A549 (cell line): ENCODE results near the gene FAM174C. TPM values are rescaled to one million over a fixed set of nuclear protein-coding genes. Genes with fewer than 3 reads are reported as not detected.

Source experiments
- ATAC-seq, 2 experiments: fragments of 200-7000 bp in 1 of 2; fragments of >200 bp in 1 of 2; cut with Nextera tagmentation in 1 of 2; cut with Tn5 transposase in 1 of 2; 3 replicates each; pipeline versions ENCODE4 v1.8.0 to v1.9.1; 2018 to 2020; ENCODE audit warnings: mild to moderate bottlenecking in 1 of 2, moderate library complexity in 1 of 2
- CTCF ChIA-PET: fragments of 300-600 bp; sonication (Branson Sonifier 250); formaldehyde crosslinking; extraction: SDS; loops from one replicate; lab custom pipeline; 2021; ENCODE audit warnings: antibody characterized with exemption, inconsistent platforms; lab: Yijun Ruan, JAX
- POLR2A ChIA-PET: fragments of 350-600 bp; formaldehyde crosslinking; extraction: SDS; loops from one replicate; lab custom pipeline; 2021; ENCODE audit warnings: antibody characterized with exemption, inconsistent platforms; lab: Yijun Ruan, JAX
- DNase-seq, 2 experiments: peaks; one replicate each; pipeline versions ENCODE4 v3.0.0 to v3.0.0-alpha.2; 2011 to 2016; ENCODE audit warnings: low read depth in 1 of 2, low spot score in 1 of 2
- FAIRE-seq: peaks from 2 replicates; lab custom pipeline; 2011; peaks lifted over from hg19 to GRCh38; lab: Jason Lieb, UNC
- H3K27ac ChIP-seq, 2 experiments: fragments of >200 bp; sonication (Bioruptor Twin); formaldehyde crosslinking; 3 replicates each; pipeline ENCODE4 v1.5.1; 2016 to 2017
- H3K4me1 ChIP-seq: fragments of >200 bp; sonication (Bioruptor Twin); formaldehyde crosslinking; 3 replicates; pipeline ENCODE4 v1.6.1; 2016
- H3K4me2 ChIP-seq: fragments of >200 bp; sonication (Bioruptor Twin); formaldehyde crosslinking; 3 replicates; pipeline ENCODE4 v1.6.1; 2016
- H3K4me3 ChIP-seq: fragments of >200 bp; sonication (Bioruptor Twin); formaldehyde crosslinking; 3 replicates; pipeline ENCODE4 v1.5.1; 2016
- H3K9me3 ChIP-seq: fragments of >200 bp; sonication (Bioruptor Twin); formaldehyde crosslinking; 3 replicates; pipeline ENCODE4 v1.6.1; 2016
- BCL3 ChIP-seq: fragments of >200 bp; sonication (Bioruptor Twin); formaldehyde crosslinking; IDR thresholded peaks from 3 replicates; pipeline ENCODE4 v1.6.1; 2016
- BHLHE40 ChIP-seq: IDR thresholded peaks from 2 replicates; pipeline ENCODE4 v1.6.1; 2012; ENCODE audit warnings: low read depth, low read length, inconsistent platforms
- CBX8 ChIP-seq: fragments of 200-600 bp; sonication (generic); IDR thresholded peaks from 2 replicates; pipeline ENCODE4 v1.6.1; 2016
- CHD4 ChIP-seq: fragments of 200-600 bp; sonication (generic); IDR thresholded peaks from 2 replicates; pipeline ENCODE4 v1.6.1; 2016; ENCODE audit warnings: antibody characterized with exemption, mild to moderate bottlenecking, borderline replicate concordance
- CTCF ChIP-seq: fragments of >200 bp; sonication (Bioruptor Twin); formaldehyde crosslinking; IDR thresholded peaks from 3 replicates; pipeline ENCODE4 v1.5.1; 2016
- EHMT2 ChIP-seq: fragments of 200-600 bp; sonication (generic); IDR thresholded peaks from 2 replicates; pipeline ENCODE4 v1.6.1; 2016; ENCODE audit warnings: antibody characterized with exemption, low read depth, mild to moderate bottlenecking, moderate library complexity
- ELK1 ChIP-seq: fragments of 150-350 bp; IDR thresholded peaks from 2 replicates; pipeline ENCODE4 v1.6.1; 2014; ENCODE audit warnings: low read depth, mild to moderate bottlenecking, low read length
- EP300 ChIP-seq, 2 experiments: fragments of >200 bp; sonication (Bioruptor Twin); formaldehyde crosslinking; IDR thresholded peaks; 2 replicates in 1 of 2; 3 replicates in 1 of 2; pipeline ENCODE4 v1.6.1; 2016 to 2017
- FOSL2 ChIP-seq, 2 experiments: fragments of 450-650 bp in 1 of 2; fragments of >200 bp in 1 of 2; sonication (Bioruptor Twin) in 1 of 2; formaldehyde crosslinking; IDR thresholded peaks; 2 replicates each; pipeline versions ENCODE4 v1.5.0 to v1.6.1; 2016 to 2020; ENCODE audit warnings: mild to moderate bottlenecking in 1 of 2, moderate library complexity in 1 of 2
- FOXS1 ChIP-seq: fragments of 250-450 bp; sonication (Bioruptor Pico); IDR thresholded peaks from 2 replicates; pipeline ENCODE4 v1.5.0; 2020; ENCODE audit warnings: mild to moderate bottlenecking, moderate library complexity
- GATA3 ChIP-seq: IDR thresholded peaks from 2 replicates; pipeline ENCODE4 v1.6.1; 2012; ENCODE audit warnings: borderline replicate concordance
- HES2 ChIP-seq: fragments of >200 bp; sonication (Bioruptor Twin); formaldehyde crosslinking; IDR thresholded peaks from 2 replicates; pipeline ENCODE4 v1.6.1; 2016
- HOXB5 ChIP-seq: fragments of 250-450 bp; sonication (Bioruptor Pico); IDR thresholded peaks from 2 replicates; pipeline ENCODE4 v1.5.0; 2020; ENCODE audit warnings: mild to moderate bottlenecking, moderate library complexity
- MAFK ChIP-seq: fragments of 450-650 bp; IDR thresholded peaks from 2 replicates; pipeline ENCODE4 v1.6.1; 2014; ENCODE audit not compliant: partially characterized antibody
- MAX ChIP-seq: IDR thresholded peaks from 2 replicates; pipeline ENCODE4 v1.6.1; 2012
- MAZ ChIP-seq: fragments of 150-350 bp; IDR thresholded peaks from 2 replicates; pipeline ENCODE4 v1.6.1; 2014; ENCODE audit warnings: antibody characterized with exemption, low read depth, low read length, borderline replicate concordance
- MYC ChIP-seq: IDR thresholded peaks from 2 replicates; pipeline ENCODE4 v1.6.1; 2012; ENCODE audit warnings: mild to moderate bottlenecking, inconsistent platforms, low read length, improper control_type of control experiment, borderline replicate concordance
- NFE2L2 ChIP-seq: fragments of 150-350 bp; conservative IDR thresholded peaks from 2 replicates; pipeline ENCODE4 v1.6.1; 2014; ENCODE audit warnings: low read length
- POLR2A ChIP-seq: IDR thresholded peaks from 2 replicates; pipeline ENCODE4 v1.6.1; 2012; ENCODE audit warnings: mild to moderate bottlenecking, low read length
- POLR2AphosphoS2 ChIP-seq: conservative IDR thresholded peaks from 2 replicates; pipeline ENCODE4 v1.6.1; 2012; ENCODE audit warnings: low read length, improper control_type of control experiment, inconsistent platforms
- RARB ChIP-seq: fragments of 250-450 bp; sonication (Bioruptor Pico); IDR thresholded peaks from 2 replicates; pipeline ENCODE4 v1.8.0; 2021; ENCODE audit warnings: mild to moderate bottlenecking, moderate library complexity
- RCOR1 ChIP-seq: fragments of 150-350 bp; IDR thresholded peaks from 2 replicates; pipeline ENCODE4 v1.6.1; 2014; ENCODE audit warnings: antibody characterized with exemption, low read length, low read depth
- RFX5 ChIP-seq: fragments of 450-650 bp; IDR thresholded peaks from 2 replicates; pipeline ENCODE4 v1.7.1; 2014; ENCODE audit warnings: antibody characterized with exemption, mild to moderate bottlenecking, moderate library complexity
- SMC3 ChIP-seq: fragments of >200 bp; sonication (Bioruptor Twin); formaldehyde crosslinking; IDR thresholded peaks from 3 replicates; pipeline ENCODE4 v1.6.1; 2018; ENCODE audit warnings: inconsistent platforms
- TFCP2L1 ChIP-seq: fragments of 250-450 bp; sonication (Bioruptor Pico); IDR thresholded peaks from 2 replicates; pipeline ENCODE4 v1.5.0; 2021; ENCODE audit warnings: mild to moderate bottlenecking
- TP53 ChIP-seq: fragments of 250-450 bp; sonication (Bioruptor Pico); IDR thresholded peaks from 2 replicates; pipeline ENCODE4 v1.5.0; 2021; ENCODE audit warnings: mild to moderate bottlenecking, moderate library complexity
- ZFP36 ChIP-seq: fragments of 450-650 bp; IDR thresholded peaks from 2 replicates; pipeline ENCODE4 v1.6.1; 2014; ENCODE audit warnings: borderline replicate concordance; ENCODE audit not compliant: partially characterized antibody
- WGBS: methylation state at CpG from one replicate; pipeline ENCODE4 v1.1.6; 2017; ENCODE audit errors: missing lambda C conversion rate; 5-methylcytosine and 5-hydroxymethylcytosine counted together
- polyA plus RNA-seq, 4 experiments: library from polyadenylated mRNA; depleted of rRNA in 3 of 4; stranded (reverse); fragments of >200 nt; fragmentation: RNase III in 1 of 4; extraction: RNeasy Plus Mini Kit Qiagen cat#74134 plus additional on column Dnase treatment in 1 of 4; gene quantifications; 2 replicates in 3 of 4; 3 replicates in 1 of 4; pipeline ENCODE4 v1.2.3, GENCODE V29; 2011 to 2017

The FAM174C gene
- polyA plus RNA-seq, 2 of the 4 experiments (the other 2 are of a cell fraction): 24.8 to 37.1 TPM

GRCh38 chr19:1290196-1290702, 14.9 kb downstream of the FAM174C start (continued):
- TF ChIP-seq SMC3 (no peak), BHLHE40 (no peak), ZFP36 (no peak), HOXB5 (no peak), MAX (no peak), POLR2AphosphoS2 (no peak), GATA3 (no peak)

- H3K4me3 ChIP-seq: no peak overlapping the region
- no peak for ATAC-seq
- CTCF ChIA-PET: interaction anchor here (0.6 to 2.1 kb wide), 3 partner anchors 11 to 155 kb away, joined by 3 to 12 read pairs (median 5); no protein-coding TSS in a partner anchor
Measured at GRCh38 chr19:1290703-1291651, 15.6 kb downstream of the FAM174C start.

GRCh38 chr19:1291761-1292418, 16.6 kb downstream of the FAM174C start:
- ChIA-PET CTCF (interaction anchor here (2.1 kb wide), 1 partner anchor 12 kb away, joined by 12 read pairs; no protein-coding TSS in a partner anchor), POLR2A (interaction anchor here (1.2 kb wide), 1 partner anchor 17 kb away, joined by 4 read pairs; the partner anchor contains the start of gene FAM174C)
- FAIRE-seq (no peak), ATAC-seq (no peak), DNase-seq (no peak)
- peaks cover 23% of the 10 kb centered on the region for H3K4me1 ChIP-seq
- H3K9me3 ChIP-seq: no peaks in the 10 kb centered on the region
- H3K4me2 ChIP-seq: peak overlapping the region; percentile 47; the same call in 2 of the 3 replicates
- 45% methylated on average over 24 of the region's 25 CpGs for WGBS
- no peak overlapping the region for H3K4me3 ChIP-seq
- TF ChIP-seq CHD4 (no peak), TP53 (CRISPR knock-in tag) (no peak), MAFK (no peak), CTCF (no peak), RFX5 (no peak), ELK1 (no peak), NFE2L2 (no peak)
- H3K27ac ChIP-seq: peak overlapping the region in 1 of 2 experiments; percentile 46; a peak in 3 of 6 replicates

More at GRCh38 chr19:1290703-1291651, 15.6 kb downstream of the FAM174C start:
- peak overlapping the region; percentile 47; the same call in 2 of the 3 replicates for H3K4me2 ChIP-seq
- TF ChIP-seq FOSL2 (IDR thresholded peaks at IDR 0.05) (no peak), FOSL2 (CRISPR knock-in tag; IDR thresholded peaks at IDR 0.05) (no peak), MAZ (no peak), RARB (no peak), TFCP2L1 (CRISPR knock-in tag) (no peak), POLR2A (no peak), EP300 (IDR thresholded peaks at IDR 0.05) (no peak), HES2 (no peak), BCL3 (no peak), EHMT2 (no peak), MYC (no peak), ELK1 (no peak), FOXS1 (no peak), RCOR1 (no peak), CBX8 (no peak)
- peaks cover 23% of the 10 kb centered on the region for H3K4me1 ChIP-seq
- FAIRE-seq (no peak), DNase-seq (no peak)
- H3K9me3 ChIP-seq: no peaks in the 10 kb centered on the region
- peak overlapping the region in 1 of 2 experiments; percentile 46; a peak in 3 of 6 replicates for H3K27ac ChIP-seq
- WGBS: 53% methylated on average over 19 of the region's 40 CpGs
- POLR2A ChIA-PET: interaction anchor here (1.2 kb wide), 1 partner anchor 16 kb away, joined by 4 read pairs; the partner anchor contains the start of gene FAM174C
